ENCODE data around the gene PLPPR1. TPM values are rescaled to one million over a fixed set of nuclear protein-coding genes. Genes with fewer than 3 reads are reported as not detected.

PLPPR1 gene
- total RNA-seq, 1 experiment from 2014 or later, result not detected

DNA sequence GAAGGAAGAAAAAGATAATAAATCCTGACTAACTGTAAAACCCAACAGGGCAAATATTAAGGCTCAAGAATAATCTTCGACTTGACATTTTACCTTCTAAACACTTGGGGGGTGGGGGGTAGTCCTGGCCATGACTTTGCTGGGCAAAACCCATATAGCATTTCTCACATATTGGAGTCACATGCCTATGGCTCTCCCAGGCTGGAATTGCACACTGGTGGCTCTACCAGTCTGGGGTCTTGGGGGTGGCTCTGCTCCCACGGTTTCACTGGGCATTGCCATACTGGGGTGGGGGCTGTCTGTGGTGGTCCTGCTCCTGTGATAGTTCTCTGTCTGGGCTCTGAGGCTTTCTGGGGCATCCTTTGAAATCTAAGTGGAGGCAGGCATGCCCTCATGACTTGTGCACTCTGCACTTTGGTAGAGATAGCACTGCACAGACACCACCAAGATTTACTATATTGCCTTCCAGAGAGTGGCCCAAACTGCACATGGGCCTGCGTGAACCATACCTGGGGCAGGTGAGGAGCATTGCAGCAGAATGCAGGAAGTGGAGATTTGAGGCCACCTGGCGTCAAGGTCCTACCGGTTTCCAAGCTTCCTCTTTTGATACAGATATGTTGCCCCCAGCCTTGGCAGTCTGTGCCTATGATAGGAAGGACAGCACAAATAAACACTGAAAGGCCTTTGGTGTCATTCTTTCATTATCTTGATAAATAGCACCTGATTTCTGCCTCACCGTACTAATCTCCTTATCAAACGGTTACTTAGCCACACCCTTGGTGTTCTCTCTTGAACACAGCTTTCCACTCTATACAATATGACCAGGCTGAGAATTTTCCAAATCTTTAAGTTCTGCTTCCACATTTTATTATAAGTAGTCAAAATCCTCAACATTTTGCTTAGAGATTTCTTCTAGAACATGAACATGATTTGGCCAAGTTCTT is 326.5 kb downstream of the PLPPR1 start (continued):
- TF ChIP-seq, protein P1, sequence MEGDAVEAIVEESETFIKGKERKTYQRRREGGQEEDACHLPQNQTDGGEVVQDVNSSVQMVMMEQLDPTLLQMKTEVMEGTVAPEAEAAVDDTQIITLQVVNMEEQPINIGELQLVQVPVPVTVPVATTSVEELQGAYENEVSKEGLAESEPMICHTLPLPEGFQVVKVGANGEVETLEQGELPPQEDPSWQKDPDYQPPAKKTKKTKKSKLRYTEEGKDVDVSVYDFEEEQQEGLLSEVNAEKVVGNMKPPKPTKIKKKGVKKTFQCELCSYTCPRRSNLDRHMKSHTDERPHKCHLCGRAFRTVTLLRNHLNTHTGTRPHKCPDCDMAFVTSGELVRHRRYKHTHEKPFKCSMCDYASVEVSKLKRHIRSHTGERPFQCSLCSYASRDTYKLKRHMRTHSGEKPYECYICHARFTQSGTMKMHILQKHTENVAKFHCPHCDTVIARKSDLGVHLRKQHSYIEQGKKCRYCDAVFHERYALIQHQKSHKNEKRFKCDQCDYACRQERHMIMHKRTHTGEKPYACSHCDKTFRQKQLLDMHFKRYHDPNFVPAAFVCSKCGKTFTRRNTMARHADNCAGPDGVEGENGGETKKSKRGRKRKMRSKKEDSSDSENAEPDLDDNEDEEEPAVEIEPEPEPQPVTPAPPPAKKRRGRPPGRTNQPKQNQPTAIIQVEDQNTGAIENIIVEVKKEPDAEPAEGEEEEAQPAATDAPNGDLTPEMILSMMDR (IDR thresholded peaks at IDR 0.05 in 2 of 3, conservative IDR thresholded peaks at IDR 0.05 in 1 of 3; ENCODE audit: borderline replicate concordance in 1 of 3, insufficient read depth in 1 of 3, low read depth in 2 of 3, low read length in 2 of 3), result no peak
- TF ChIP-seq, protein P2, sequence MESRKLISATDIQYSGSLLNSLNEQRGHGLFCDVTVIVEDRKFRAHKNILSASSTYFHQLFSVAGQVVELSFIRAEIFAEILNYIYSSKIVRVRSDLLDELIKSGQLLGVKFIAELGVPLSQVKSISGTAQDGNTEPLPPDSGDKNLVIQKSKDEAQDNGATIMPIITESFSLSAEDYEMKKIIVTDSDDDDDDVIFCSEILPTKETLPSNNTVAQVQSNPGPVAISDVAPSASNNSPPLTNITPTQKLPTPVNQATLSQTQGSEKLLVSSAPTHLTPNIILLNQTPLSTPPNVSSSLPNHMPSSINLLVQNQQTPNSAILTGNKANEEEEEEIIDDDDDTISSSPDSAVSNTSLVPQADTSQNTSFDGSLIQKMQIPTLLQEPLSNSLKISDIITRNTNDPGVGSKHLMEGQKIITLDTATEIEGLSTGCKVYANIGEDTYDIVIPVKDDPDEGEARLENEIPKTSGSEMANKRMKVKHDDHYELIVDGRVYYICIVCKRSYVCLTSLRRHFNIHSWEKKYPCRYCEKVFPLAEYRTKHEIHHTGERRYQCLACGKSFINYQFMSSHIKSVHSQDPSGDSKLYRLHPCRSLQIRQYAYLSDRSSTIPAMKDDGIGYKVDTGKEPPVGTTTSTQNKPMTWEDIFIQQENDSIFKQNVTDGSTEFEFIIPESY (IDR thresholded peaks at IDR 0.05; ENCODE audit: extremely low read depth, insufficient replicate concordance, low read length), result no peak
- no peak for TF ChIP-seq SP1 (IDR thresholded peaks at IDR 0.05; ENCODE audit: low read depth)
- TF ChIP-seq, protein P3, sequence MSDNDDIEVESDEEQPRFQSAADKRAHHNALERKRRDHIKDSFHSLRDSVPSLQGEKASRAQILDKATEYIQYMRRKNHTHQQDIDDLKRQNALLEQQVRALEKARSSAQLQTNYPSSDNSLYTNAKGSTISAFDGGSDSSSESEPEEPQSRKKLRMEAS (IDR thresholded peaks at IDR 0.05), result no peak
- no peak for TF ChIP-seq CEBPB (IDR thresholded peaks at IDR 0.05; ENCODE audit: low read depth)
- no peak for TF ChIP-seq ZNF274 (IDR thresholded peaks at IDR 0.05; ENCODE audit: low read depth, low read length)

DNA sequence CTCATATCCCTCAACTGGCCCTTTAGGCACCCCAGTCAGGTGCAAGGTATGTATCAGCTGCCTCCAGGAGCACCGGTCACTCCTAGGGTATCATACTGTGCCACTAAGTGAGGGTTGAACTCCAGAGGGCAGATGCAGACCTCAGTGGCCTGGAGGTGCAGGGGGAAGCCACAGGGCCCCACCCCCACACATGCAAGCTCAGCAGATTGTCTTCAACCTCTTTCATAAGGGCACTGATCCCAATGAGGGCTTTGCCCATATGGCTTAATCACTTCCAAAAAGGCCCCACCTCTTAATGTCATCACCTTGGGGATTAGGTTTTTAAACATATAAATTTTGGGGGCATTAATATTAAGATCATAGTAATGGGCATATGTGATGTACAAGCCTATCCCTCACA is 328.1 kb downstream of the PLPPR1 start:
- no TSS peak for BruUV-seq (replicated peaks)
- Histone ChIP-seq H3K9ac (ENCODE audit: low read length) (no peak overlapping the region), H4K20me1 (ENCODE audit: insufficient read depth) (no peaks in the 10 kb centered on the region), H3K79me2 (ENCODE audit: insufficient read depth, low read length) (no peaks in the 10 kb centered on the region), H3K36me3 (ENCODE audit: control insufficient read depth in 1 of 2, insufficient read depth in 2 of 2, low read length in 2 of 2) (no peaks in the 10 kb centered on the region), H2AFZ (ENCODE audit: low read depth, low read length, poor library complexity, severe bottlenecking) (no peak overlapping the region), H3K27ac (ENCODE audit: low read depth, low read length) (no peak overlapping the region), H3K4me2 (ENCODE audit: low read length) (no peak overlapping the region), H3K4me1 (ENCODE audit: control insufficient read depth in 1 of 2, insufficient read depth in 2 of 2, low read length in 2 of 2) (0 out of 4 replicates have a peak, but pooled peaks cover 0 to 6% of the 10 kb centered on the region in 2 experiments), H3K9me2 (ENCODE audit: insufficient read depth) (no peaks in the 10 kb centered on the region), H3K4me3 (replicated peaks in 1 of 2; ENCODE audit: low read depth in 1 of 2, low read length in 2 of 2) (no peak overlapping the region), H3K9me3 (ENCODE audit: control insufficient read depth in 1 of 2, insufficient read depth in 1 of 2, low read depth in 1 of 2, low read length in 2 of 2) (no peaks in the 10 kb centered on the region), H3K27me3 (ENCODE audit: insufficient read depth, low read length) (no peaks in the 10 kb centered on the region)
- ChIA-PET POLR2A (no interaction called here), RAD21 (ENCODE audit: low non-redundant PET in 1 of 2, low total read pairs in 2 of 2, uncharacterized antibody in 2 of 2, unreplicated experiment in 2 of 2) (no interaction called here), CTCF (no interaction called here)
- TF ChIP-seq EZH2phosphoT487 (IDR thresholded peaks at IDR 0.05; ENCODE audit: borderline replicate concordance), result no peak
- TF ChIP-seq, protein P4, sequence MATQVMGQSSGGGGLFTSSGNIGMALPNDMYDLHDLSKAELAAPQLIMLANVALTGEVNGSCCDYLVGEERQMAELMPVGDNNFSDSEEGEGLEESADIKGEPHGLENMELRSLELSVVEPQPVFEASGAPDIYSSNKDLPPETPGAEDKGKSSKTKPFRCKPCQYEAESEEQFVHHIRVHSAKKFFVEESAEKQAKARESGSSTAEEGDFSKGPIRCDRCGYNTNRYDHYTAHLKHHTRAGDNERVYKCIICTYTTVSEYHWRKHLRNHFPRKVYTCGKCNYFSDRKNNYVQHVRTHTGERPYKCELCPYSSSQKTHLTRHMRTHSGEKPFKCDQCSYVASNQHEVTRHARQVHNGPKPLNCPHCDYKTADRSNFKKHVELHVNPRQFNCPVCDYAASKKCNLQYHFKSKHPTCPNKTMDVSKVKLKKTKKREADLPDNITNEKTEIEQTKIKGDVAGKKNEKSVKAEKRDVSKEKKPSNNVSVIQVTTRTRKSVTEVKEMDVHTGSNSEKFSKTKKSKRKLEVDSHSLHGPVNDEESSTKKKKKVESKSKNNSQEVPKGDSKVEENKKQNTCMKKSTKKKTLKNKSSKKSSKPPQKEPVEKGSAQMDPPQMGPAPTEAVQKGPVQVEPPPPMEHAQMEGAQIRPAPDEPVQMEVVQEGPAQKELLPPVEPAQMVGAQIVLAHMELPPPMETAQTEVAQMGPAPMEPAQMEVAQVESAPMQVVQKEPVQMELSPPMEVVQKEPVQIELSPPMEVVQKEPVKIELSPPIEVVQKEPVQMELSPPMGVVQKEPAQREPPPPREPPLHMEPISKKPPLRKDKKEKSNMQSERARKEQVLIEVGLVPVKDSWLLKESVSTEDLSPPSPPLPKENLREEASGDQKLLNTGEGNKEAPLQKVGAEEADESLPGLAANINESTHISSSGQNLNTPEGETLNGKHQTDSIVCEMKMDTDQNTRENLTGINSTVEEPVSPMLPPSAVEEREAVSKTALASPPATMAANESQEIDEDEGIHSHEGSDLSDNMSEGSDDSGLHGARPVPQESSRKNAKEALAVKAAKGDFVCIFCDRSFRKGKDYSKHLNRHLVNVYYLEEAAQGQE (IDR thresholded peaks at IDR 0.05; ENCODE audit: low read depth), result no peak
- DNase-seq (ENCODE audit: low read depth, low spot score), result no peak
- no peak for ATAC-seq
- intact Hi-C loops (cut with micrococcal nuclease), result no loop called here
